Sigmoid colon (tissue), 4 donors: ENCODE results near the gene CHRM5.

Experiments used
- CTCF ChIP-seq, 4 experiments: fragments of 450-650 bp in 3 of 4; fragments of 200-600 bp in 1 of 4; IDR thresholded peaks; one replicate each; pipeline ENCODE4 v1.5.1; 2016 to 2019; ENCODE audit warnings: antibody characterized with exemption in 4 of 4, mild to moderate bottlenecking in 3 of 4, moderate library complexity in 2 of 4
- EP300 ChIP-seq, 4 donors: sonication (generic); formaldehyde crosslinking; IDR thresholded peaks; one replicate each; pipeline ENCODE4 v1.6.1; 2017; ENCODE audit warnings: antibody characterized with exemption in 4 of 4
- POLR2A ChIP-seq, 2 donors: fragments of 450-650 bp; IDR thresholded peaks; one replicate each; pipeline ENCODE4 v1.6.1; 2016; ENCODE audit warnings: antibody characterized with exemption in 2 of 2, mild to moderate bottlenecking in 2 of 2, moderate library complexity in 2 of 2
- POLR2AphosphoS5 ChIP-seq, 4 donors: sonication (generic); formaldehyde crosslinking; IDR thresholded peaks; one replicate each; pipeline ENCODE4 v1.6.1; 2017; ENCODE audit warnings: antibody characterized with exemption in 4 of 4

- no peak for TF ChIP-seq CTCF (IDR thresholded peaks at IDR 0.05)
- no peak for TF ChIP-seq POLR2A (IDR thresholded peaks at IDR 0.05)
- TF ChIP-seq POLR2AphosphoS5 (IDR thresholded peaks at IDR 0.05) = no peak
- TF ChIP-seq EP300 (IDR thresholded peaks at IDR 0.05) = no peak
Observed at GRCh38 chr15:34059476-34059875, 91.2 kb downstream of the CHRM5 start.
